NOMO-1 treated with dmso at 0.1 percent for 144 hours (cell line): Measurements from ENCODE around the gene FAM53C.
"Not testable (repeated sequence)": the region's sequence is repeated elsewhere in the genome, so short reads cannot be mapped to it uniquely, and the experiment has no call there.

Experiments used
- DNase-seq: peaks from one replicate; lab custom pipeline; 2025; ENCODE audit not compliant: unreplicated experiment; lab: John Stamatoyannopoulos, UW

FAM53C gene

DNA sequence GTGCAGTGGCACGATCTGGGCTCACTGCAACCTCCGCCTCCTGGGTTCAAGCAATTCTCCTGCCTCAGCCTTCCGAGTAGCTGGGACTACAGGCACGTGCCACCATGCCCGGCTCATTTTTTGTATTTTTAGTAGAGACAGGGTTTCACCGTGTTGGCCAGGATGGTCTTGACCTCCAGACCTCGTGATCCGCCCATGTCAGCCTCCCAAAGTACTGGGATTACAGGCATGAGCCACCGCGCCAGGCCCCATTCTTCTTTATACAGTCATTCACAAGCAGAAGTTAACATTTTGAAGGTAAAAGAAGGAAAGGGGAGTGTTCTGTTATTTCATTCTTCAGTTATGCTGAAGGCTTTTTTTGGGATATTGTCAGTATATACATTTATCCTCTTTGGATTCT lies 51.8 kb downstream of the FAM53C start:
- not testable (repeated sequence) for DNase-seq

GRCh38 chr5:138391859-138392386 lies 53.9 kb downstream of the FAM53C start:
- DNase-seq = no peak
